Gastrocnemius medialis (tissue), 4 donors: ENCODE results near the gene HSD11B2. TPM values are rescaled to one million over a fixed set of nuclear protein-coding genes. Genes with fewer than 3 reads are reported as not detected.

ENCODE experiments used
- ATAC-seq, 2 donors: fragments of 150-250 bp; one replicate each; pipeline ENCODE4 v1.9.1; 2016
- DNase-seq, 2 donors: peaks; one replicate each; pipeline ENCODE4 v3.0.0-alpha.2; 2019
- H3K27ac ChIP-seq, 4 donors: fragments of 200-600 bp; sonication (generic); 1 replicate in 1 of 4; 2 replicates in 3 of 4; pipeline ENCODE4 v1.5.1; 2016 to 2018; ENCODE audit warnings: mild to moderate bottlenecking in 2 of 4, moderate library complexity in 1 of 4
- H3K27me3 ChIP-seq, 3 donors: fragments of 200-600 bp; sonication (generic) in 2 of 3; 1 replicate in 1 of 3; 2 replicates in 2 of 3; pipeline versions ENCODE4 v1.5.1 to v1.6.0; 2016 to 2019; ENCODE audit warnings: mild to moderate bottlenecking in 1 of 3, moderate library complexity in 1 of 3
- H3K36me3 ChIP-seq, 2 donors: fragments of 200-600 bp; sonication (generic) in 1 of 2; one replicate each; pipeline ENCODE4 v1.5.1; 2017 to 2018
- H3K4me1 ChIP-seq, 2 donors: fragments of 200-600 bp; sonication (generic) in 1 of 2; one replicate each; pipeline ENCODE4 v1.5.1; 2016 to 2017; ENCODE audit warnings: mild to moderate bottlenecking in 2 of 2
- H3K4me3 ChIP-seq, 4 donors: fragments of 200-600 bp; sonication (generic) in 3 of 4; 1 replicate in 1 of 4; 2 replicates in 3 of 4; pipeline ENCODE4 v1.5.1; 2016 to 2019; ENCODE audit warnings: mild to moderate bottlenecking in 2 of 4
- H3K9me3 ChIP-seq, 3 donors: fragments of 200-600 bp; sonication (generic) in 2 of 3; 1 replicate in 1 of 3; 2 replicates in 2 of 3; pipeline ENCODE4 v1.5.1; 2016 to 2019
- POLR2A ChIP-seq, 2 donors: fragments of 450-650 bp; IDR thresholded peaks; one replicate each; pipeline ENCODE4 v1.6.1; 2017; ENCODE audit warnings: antibody characterized with exemption in 2 of 2, mild to moderate bottlenecking in 2 of 2, moderate library complexity in 2 of 2
- in situ Hi-C, 4 donors: fragments of 200-750 bp; cut with MboI; loops; one replicate each; pipeline versions ENCODE4 v1.15.0 to v1.8.0; 2017; ENCODE audit warnings: low sequenced_read_pairs in 4 of 4
- intact Hi-C: fragments of 100-400 bp; cut with DNase I; formaldehyde crosslinking; loops from one replicate; pipeline ENCODE4 v1.15.1; 2023; ENCODE audit warnings: low total_unique reads
- total RNA-seq, 4 donors: library from RNA; depleted of rRNA; stranded (reverse); fragments of >200 nt; gene quantifications; one replicate each; pipeline versions ENCODE4 v1.1.0 to v1.2.3, GENCODE V29; 2016
- TF ChIP-seq, protein P1 (sequence below), 5 experiments: fragments of 450-650 bp in 3 of 5; fragments of 200-600 bp in 2 of 5; sonication (generic) in 2 of 5; IDR thresholded peaks in 4 of 5; conservative IDR thresholded peaks in 1 of 5; 1 replicate in 4 of 5; 2 replicates in 1 of 5; pipeline ENCODE4 v1.5.1; 2016 to 2019; ENCODE audit warnings: antibody characterized with exemption in 5 of 5, mild to moderate bottlenecking in 3 of 5, moderate library complexity in 3 of 5

The HSD11B2 gene
- total RNA-seq, 4 donors from 2014 or later, result 2.3 to 4.1 TPM; not detected in 2

DNA sequence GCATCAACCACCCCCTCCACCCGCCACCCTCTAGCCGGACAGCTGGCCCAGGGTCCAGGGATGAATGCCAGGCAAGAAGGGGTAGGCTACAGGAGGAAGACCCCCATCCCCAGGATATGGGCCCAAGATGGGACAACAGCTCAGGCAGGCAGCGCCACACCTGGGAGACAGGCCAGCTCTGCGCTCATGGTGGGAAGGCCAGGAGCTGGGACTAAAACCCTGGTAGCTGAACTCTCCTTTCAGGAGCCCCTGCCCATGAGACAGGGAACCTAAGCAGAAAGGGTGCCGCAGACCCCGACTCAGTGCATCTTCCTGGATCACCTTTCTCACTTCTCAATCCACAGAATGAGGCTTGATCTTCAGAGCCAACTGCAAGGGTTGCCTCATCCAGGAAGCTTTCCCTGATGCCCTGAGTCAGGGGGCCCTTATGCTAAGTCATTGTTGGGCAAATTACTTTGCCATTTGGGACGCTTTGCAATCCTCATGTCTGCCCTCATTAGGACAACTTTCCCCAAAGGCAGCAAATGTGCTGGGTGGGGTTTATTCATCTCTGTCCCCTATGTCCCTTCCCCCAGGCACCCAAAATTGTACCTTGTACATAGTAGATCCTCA, 23.6 kb upstream of the HSD11B2 start:
- in situ Hi-C loops, result no loop called here
- H3K36me3 ChIP-seq, result no peaks in the 10 kb centered on the region
- TF ChIP-seq POLR2A (IDR thresholded peaks at IDR 0.05), result no peak
- TF ChIP-seq, protein P1, sequence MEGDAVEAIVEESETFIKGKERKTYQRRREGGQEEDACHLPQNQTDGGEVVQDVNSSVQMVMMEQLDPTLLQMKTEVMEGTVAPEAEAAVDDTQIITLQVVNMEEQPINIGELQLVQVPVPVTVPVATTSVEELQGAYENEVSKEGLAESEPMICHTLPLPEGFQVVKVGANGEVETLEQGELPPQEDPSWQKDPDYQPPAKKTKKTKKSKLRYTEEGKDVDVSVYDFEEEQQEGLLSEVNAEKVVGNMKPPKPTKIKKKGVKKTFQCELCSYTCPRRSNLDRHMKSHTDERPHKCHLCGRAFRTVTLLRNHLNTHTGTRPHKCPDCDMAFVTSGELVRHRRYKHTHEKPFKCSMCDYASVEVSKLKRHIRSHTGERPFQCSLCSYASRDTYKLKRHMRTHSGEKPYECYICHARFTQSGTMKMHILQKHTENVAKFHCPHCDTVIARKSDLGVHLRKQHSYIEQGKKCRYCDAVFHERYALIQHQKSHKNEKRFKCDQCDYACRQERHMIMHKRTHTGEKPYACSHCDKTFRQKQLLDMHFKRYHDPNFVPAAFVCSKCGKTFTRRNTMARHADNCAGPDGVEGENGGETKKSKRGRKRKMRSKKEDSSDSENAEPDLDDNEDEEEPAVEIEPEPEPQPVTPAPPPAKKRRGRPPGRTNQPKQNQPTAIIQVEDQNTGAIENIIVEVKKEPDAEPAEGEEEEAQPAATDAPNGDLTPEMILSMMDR (IDR thresholded peaks at IDR 0.05 in 4 of 5, conservative IDR thresholded peaks at IDR 0.05 in 1 of 5), result no peak
- intact Hi-C loops, result loop anchor here (5.0 kb wide), 2 partner anchors 145 to 160 kb away; partner anchors contain the start of genes FHOD1 and SLC9A5
- no peaks in the 10 kb centered on the region for H3K9me3 ChIP-seq
- ATAC-seq (no peak), DNase-seq (no peak)
- peak overlapping the region; percentile 71 to 85 (median 82) for H3K27ac ChIP-seq
- H3K4me3 ChIP-seq, result no peak overlapping the region
- peaks cover 33 to 48% of the 10 kb centered on the region in 2 donors for H3K4me1 ChIP-seq
- H3K27me3 ChIP-seq, result no peaks in the 10 kb centered on the region

GRCh38 chr16:67407788-67408452, 23.0 kb upstream of the HSD11B2 start:
- Histone ChIP-seq H3K4me3 (no peak overlapping the region), H3K36me3 (no peaks in the 10 kb centered on the region), H3K27me3 (no peaks in the 10 kb centered on the region), H3K4me1 (peaks cover 33 to 48% of the 10 kb centered on the region in 2 donors), H3K27ac (peak overlapping the region in 3 of 4 donors; percentile 71 to 82 (median 82)), H3K9me3 (no peaks in the 10 kb centered on the region)
- in situ Hi-C loops (no loop called here), intact Hi-C loops (loop anchor here (5.0 kb wide), 2 partner anchors 146 to 161 kb away; partner anchors contain the start of genes FHOD1 and SLC9A5)
- DNase-seq, result no peak
- no peak for ATAC-seq
- TF ChIP-seq, protein P1 (IDR thresholded peaks at IDR 0.05 in 4 of 5, conservative IDR thresholded peaks at IDR 0.05 in 1 of 5), result no peak
- no peak for TF ChIP-seq POLR2A (IDR thresholded peaks at IDR 0.05)

DNA sequence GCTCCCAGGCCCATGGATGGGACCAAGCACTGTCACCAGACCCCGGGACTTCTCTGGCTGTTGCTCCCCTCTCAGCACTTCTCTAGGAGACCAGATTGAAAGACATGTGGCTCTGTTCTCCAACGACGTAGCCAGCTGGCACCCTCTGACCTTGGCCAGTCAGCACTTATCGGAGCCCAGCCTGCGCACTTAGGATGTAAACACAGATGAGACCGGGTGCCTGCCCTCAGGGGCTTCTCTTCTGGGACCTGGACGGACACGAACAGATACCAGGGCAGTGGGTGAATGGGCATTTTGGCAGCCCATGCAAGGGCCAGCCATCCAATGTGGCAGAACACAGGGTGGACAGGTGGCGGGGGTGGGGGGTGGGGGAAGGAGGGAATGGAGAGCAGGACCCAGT, 21.3 kb upstream of the HSD11B2 start:
- in situ Hi-C loops, result loop anchor here in 1 of 4 donors (10.0 kb wide), 1 partner anchor 145 kb away; no protein-coding TSS in a partner anchor
- no peaks in the 10 kb centered on the region for H3K27me3 ChIP-seq
- no peak for TF ChIP-seq POLR2A (IDR thresholded peaks at IDR 0.05)
- peaks cover 39 to 44% of the 10 kb centered on the region in 2 donors for H3K4me1 ChIP-seq
- DNase-seq, result no peak
- no peak for ATAC-seq
- no peaks in the 10 kb centered on the region for H3K9me3 ChIP-seq
- H3K27ac ChIP-seq, result peak overlapping the region in 3 of 4 donors; percentile 10 to 18 (median 17)
- no peak overlapping the region for H3K4me3 ChIP-seq
- no peaks in the 10 kb centered on the region for H3K36me3 ChIP-seq
- intact Hi-C loops, result loop anchor here (5.0 kb wide), 2 partner anchors 147 to 162 kb away; partner anchors contain the start of genes FHOD1 and SLC9A5

GRCh38 chr16:67411339-67411738, 19.6 kb upstream of the HSD11B2 start:
- no peaks in the 10 kb centered on the region for H3K27me3 ChIP-seq
- intact Hi-C loops, result no loop called here
- no peak for DNase-seq

More at GRCh38 chr16:67411339-67411738, 19.6 kb upstream of the HSD11B2 start:
- Histone ChIP-seq H3K4me3 (no peak overlapping the region), H3K9me3 (no peaks in the 10 kb centered on the region), H3K4me1 (peaks cover 34 to 39% of the 10 kb centered on the region in 2 donors), H3K27ac (no peak overlapping the region), H3K36me3 (no peaks in the 10 kb centered on the region)
- in situ Hi-C loops, result loop anchor here in 1 of 4 donors (10.0 kb wide), 1 partner anchor 147 kb away; no protein-coding TSS in a partner anchor
- no peak for TF ChIP-seq POLR2A (IDR thresholded peaks at IDR 0.05)
- TF ChIP-seq, protein P1 (IDR thresholded peaks at IDR 0.05 in 4 of 5, conservative IDR thresholded peaks at IDR 0.05 in 1 of 5), result no peak
- no peak for ATAC-seq
